Chondrocyte (in vitro differentiated cells): ENCODE measurements around the gene DNASE1L2. TPM values are rescaled to one million over a fixed set of nuclear protein-coding genes. Genes with fewer than 3 reads are reported as not detected.

Source experiments
- DNase-seq: peaks from one replicate; pipeline ENCODE4 v3.0.0; 2021; ENCODE audit warnings: mixed read lengths, low spot score
- H3K27ac Mint-ChIP-seq: one replicate; pipeline ENCODE4 v1.8.0; 2021; ENCODE audit warnings: mild to moderate bottlenecking, moderate library complexity, mixed read lengths; ENCODE audit not compliant: unreplicated experiment
- H3K27me3 Mint-ChIP-seq: 2 replicates; pipeline ENCODE4 v1.8.0; 2021; ENCODE audit warnings: low read depth, mixed read lengths
- H3K36me3 Mint-ChIP-seq: 2 replicates; pipeline ENCODE4 v1.8.0; 2021; ENCODE audit warnings: low read depth, mixed read lengths
- H3K4me1 Mint-ChIP-seq: 2 replicates; pipeline ENCODE4 v1.8.0; 2021; ENCODE audit warnings: low read depth, mild to moderate bottlenecking, mixed read lengths
- H3K4me3 Mint-ChIP-seq: one replicate; pipeline ENCODE4 v1.8.0; 2021; ENCODE audit warnings: mild to moderate bottlenecking, moderate library complexity, mixed read lengths; ENCODE audit not compliant: unreplicated experiment
- H3K9me3 Mint-ChIP-seq: 2 replicates; pipeline ENCODE4 v1.8.0; 2021; ENCODE audit warnings: low read depth, mixed read lengths
- CTCF ChIP-seq: fragments of 200-600 bp; sonication (generic); IDR thresholded peaks from 2 replicates; pipeline ENCODE4 v1.5.0; 2021; ENCODE audit warnings: antibody characterized with exemption, mild to moderate bottlenecking, moderate library complexity
- total RNA-seq: library from RNA; stranded (reverse); gene quantifications from 3 replicates; pipeline ENCODE4 v1.2.1, GENCODE V29; 2021

Gene DNASE1L2
- total RNA-seq, 1 donor from 2014 or later = 0.97 TPM

DNA sequence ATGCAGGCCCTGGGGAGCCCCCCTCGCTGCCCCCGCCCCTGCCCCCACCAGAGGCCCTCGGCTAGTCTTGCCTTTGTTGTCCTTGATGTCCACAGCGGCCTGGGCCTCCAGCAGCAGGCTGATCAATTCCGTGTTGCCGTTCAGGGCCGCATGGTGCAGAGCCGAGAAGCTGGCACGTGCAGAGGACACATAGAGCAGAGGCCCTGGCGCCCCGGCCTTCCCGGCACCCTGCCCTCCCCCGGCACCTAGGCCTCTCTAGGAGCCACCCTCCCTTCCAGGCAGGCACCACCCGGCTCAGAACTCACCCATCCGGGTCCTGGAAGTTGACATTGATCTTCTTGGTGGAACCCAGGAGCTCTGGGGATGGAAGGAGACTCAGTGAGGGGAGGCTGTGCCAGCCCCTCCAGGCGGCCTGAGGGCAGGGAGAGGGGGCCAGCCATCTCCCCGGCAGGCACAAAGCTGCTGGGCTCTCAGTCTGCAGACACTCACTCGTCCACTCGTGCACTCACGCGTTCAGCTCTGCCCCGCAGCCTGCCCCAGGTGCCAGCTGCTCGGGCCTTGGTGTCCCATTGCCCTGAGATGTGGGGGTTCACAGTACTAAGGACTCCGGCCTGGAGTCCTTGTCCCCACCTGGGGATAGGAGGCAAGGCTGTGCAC, 46.1 kb upstream of the DNASE1L2 start:
- no peak for TF ChIP-seq CTCF
- H3K4me3 Mint-ChIP-seq = no peak overlapping the region
- H3K4me1 Mint-ChIP-seq = peaks cover 4% of the 10 kb centered on the region
- H3K27me3 Mint-ChIP-seq = peaks cover 4% of the 10 kb centered on the region
- no peak for DNase-seq
- no peaks in the 10 kb centered on the region for H3K9me3 Mint-ChIP-seq
- H3K27ac Mint-ChIP-seq = no peak overlapping the region
- no peaks in the 10 kb centered on the region for H3K36me3 Mint-ChIP-seq

- no peaks in the 10 kb centered on the region for H3K9me3 Mint-ChIP-seq
- no peaks in the 10 kb centered on the region for H3K36me3 Mint-ChIP-seq
- TF ChIP-seq CTCF = no peak
- H3K4me3 Mint-ChIP-seq = no peak overlapping the region
- H3K27me3 Mint-ChIP-seq = peaks cover 4% of the 10 kb centered on the region
- no peak for DNase-seq
- peaks cover 4% of the 10 kb centered on the region for H3K4me1 Mint-ChIP-seq
- H3K27ac Mint-ChIP-seq = no peak overlapping the region
These were observed 45.4 kb upstream of the DNASE1L2 start for GRCh38 chr16:2190659-2191445.

DNA sequence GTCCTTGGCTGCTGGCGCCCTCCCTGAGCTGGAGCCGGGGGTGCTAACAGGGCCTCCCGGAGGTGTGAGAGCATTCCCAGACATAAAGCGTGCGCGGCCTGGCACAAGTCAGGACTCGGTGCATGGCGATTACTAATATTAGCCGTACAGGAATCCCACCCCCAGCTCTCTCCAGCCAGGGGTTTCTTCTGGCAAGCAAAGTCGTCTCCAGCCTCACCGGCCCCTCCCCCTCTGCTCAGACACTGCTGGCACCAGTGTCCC, 44.9 kb upstream of the DNASE1L2 start:
- H3K36me3 Mint-ChIP-seq = no peaks in the 10 kb centered on the region
- DNase-seq = no peak
- H3K27me3 Mint-ChIP-seq = peaks cover 4% of the 10 kb centered on the region
- no peaks in the 10 kb centered on the region for H3K9me3 Mint-ChIP-seq
- no peak overlapping the region for H3K4me3 Mint-ChIP-seq
- no peak overlapping the region for H3K27ac Mint-ChIP-seq
- TF ChIP-seq CTCF = no peak
- peaks cover 4% of the 10 kb centered on the region for H3K4me1 Mint-ChIP-seq

- no peak for DNase-seq
- Mint-ChIP-seq H3K9me3 (no peaks in the 10 kb centered on the region), H3K4me3 (no peak overlapping the region), H3K36me3 (no peaks in the 10 kb centered on the region), H3K27me3 (peaks cover 7% of the 10 kb centered on the region), H3K4me1 (peaks cover 4% of the 10 kb centered on the region), H3K27ac (no peak overlapping the region)
- TF ChIP-seq CTCF = no peak
These were observed 41.9 kb upstream of the DNASE1L2 start for GRCh38 chr16:2194166-2194834.

- no peak overlapping the region for H3K27ac Mint-ChIP-seq
- no peaks in the 10 kb centered on the region for H3K36me3 Mint-ChIP-seq
- peak; percentile 61 for TF ChIP-seq CTCF
- H3K4me1 Mint-ChIP-seq = peaks cover 4% of the 10 kb centered on the region
- no peak for DNase-seq
- H3K4me3 Mint-ChIP-seq = no peak overlapping the region
- no peaks in the 10 kb centered on the region for H3K9me3 Mint-ChIP-seq
- H3K27me3 Mint-ChIP-seq = peaks cover 7% of the 10 kb centered on the region
These were observed 41.4 kb upstream of the DNASE1L2 start for GRCh38 chr16:2194852-2195321.
